ENCODE data around the gene ME3. TPM values are rescaled to one million over a fixed set of nuclear protein-coding genes. Genes with fewer than 3 reads are reported as not detected.

Gene ME3
- total RNA-seq, 1 experiment from 2014 or later: 2.9 TPM

- Histone ChIP-seq H3K9me3 (replicated peaks) (no peaks in the 10 kb centered on the region), H3K27ac (no peak overlapping the region), H3K36me3 (no peaks in the 10 kb centered on the region), H3K27me3 (replicated peaks) (no peaks in the 10 kb centered on the region), H3K4me3 (no peak overlapping the region), H3K4me1 (replicated peaks) (peaks cover 20% of the 10 kb centered on the region)
- DNase-seq (ENCODE audit: low read depth in 1 of 2, low spot score in 2 of 2): no peak
Measured at GRCh38 chr11:86680716-86681482, 8.5 kb upstream of the ME3 start.

- Histone ChIP-seq H3K36me3 (no peaks in the 10 kb centered on the region), H3K27me3 (replicated peaks) (no peaks in the 10 kb centered on the region), H3K27ac (no peak overlapping the region), H3K9me3 (replicated peaks) (no peaks in the 10 kb centered on the region), H3K4me3 (no peak overlapping the region), H3K4me1 (replicated peaks) (peaks cover 20% of the 10 kb centered on the region)
- DNase-seq (ENCODE audit: low read depth in 1 of 2, low spot score in 2 of 2): peak in 1 of 2 experiments; percentile 42
Measured at GRCh38 chr11:86678823-86679222, 6.4 kb upstream of the ME3 start.

GRCh38 chr11:86678296-86678695, 5.9 kb upstream of the ME3 start:
- no peak overlapping the region for H3K27ac ChIP-seq
- no peaks in the 10 kb centered on the region for H3K36me3 ChIP-seq
- no peak overlapping the region for H3K4me3 ChIP-seq
- peaks cover 20% of the 10 kb centered on the region for H3K4me1 ChIP-seq (replicated peaks)
- H3K9me3 ChIP-seq (replicated peaks): no peaks in the 10 kb centered on the region
- no peaks in the 10 kb centered on the region for H3K27me3 ChIP-seq (replicated peaks)
- no peak for DNase-seq (ENCODE audit: low read depth in 1 of 2, low spot score in 2 of 2)

GRCh38 chr11:86676533-86677154, 4.2 kb upstream of the ME3 start:
- Histone ChIP-seq H3K9me3 (replicated peaks) (no peaks in the 10 kb centered on the region), H3K4me1 (replicated peaks) (peaks cover 26% of the 10 kb centered on the region), H3K36me3 (no peaks in the 10 kb centered on the region), H3K27ac (no peak overlapping the region), H3K4me3 (no peak overlapping the region), H3K27me3 (replicated peaks) (no peaks in the 10 kb centered on the region)
- no peak for DNase-seq (ENCODE audit: low read depth in 1 of 2, low spot score in 2 of 2)

- Histone ChIP-seq H3K9me3 (replicated peaks) (no peaks in the 10 kb centered on the region), H3K27me3 (replicated peaks) (no peaks in the 10 kb centered on the region), H3K27ac (no peak overlapping the region), H3K4me3 (no peak overlapping the region), H3K4me1 (replicated peaks) (peaks cover 29% of the 10 kb centered on the region), H3K36me3 (no peaks in the 10 kb centered on the region)
- DNase-seq (ENCODE audit: low read depth in 1 of 2, low spot score in 2 of 2): no peak
Measured at GRCh38 chr11:86676010-86676409, 3.6 kb upstream of the ME3 start.

GRCh38 chr11:86675017-86675416, 2.6 kb upstream of the ME3 start:
- Histone ChIP-seq H3K9me3 (replicated peaks) (no peaks in the 10 kb centered on the region), H3K27ac (no peak overlapping the region), H3K4me3 (no peak overlapping the region), H3K27me3 (replicated peaks) (no peaks in the 10 kb centered on the region), H3K4me1 (replicated peaks) (peaks cover 33% of the 10 kb centered on the region), H3K36me3 (no peaks in the 10 kb centered on the region)
- DNase-seq (ENCODE audit: low read depth in 1 of 2, low spot score in 2 of 2): no peak

- Histone ChIP-seq H3K27ac (no peak overlapping the region), H3K4me1 (replicated peaks) (peaks cover 33% of the 10 kb centered on the region), H3K9me3 (replicated peaks) (no peaks in the 10 kb centered on the region), H3K27me3 (replicated peaks) (no peaks in the 10 kb centered on the region), H3K4me3 (no peak overlapping the region), H3K36me3 (no peaks in the 10 kb centered on the region)
- DNase-seq (ENCODE audit: low read depth in 1 of 2, low spot score in 2 of 2): no peak
Measured at GRCh38 chr11:86673872-86674750, 1.7 kb upstream of the ME3 start.

- Histone ChIP-seq H3K9me3 (replicated peaks) (no peaks in the 10 kb centered on the region), H3K4me3 (no peak overlapping the region), H3K36me3 (no peaks in the 10 kb centered on the region), H3K27ac (no peak overlapping the region), H3K4me1 (replicated peaks) (peaks cover 25% of the 10 kb centered on the region), H3K27me3 (replicated peaks) (no peaks in the 10 kb centered on the region)
- no peak for DNase-seq (ENCODE audit: low read depth in 1 of 2, low spot score in 2 of 2)
Measured at GRCh38 chr11:86673055-86673843, 833 bp upstream of the ME3 start.

- DNase-seq (ENCODE audit: low read depth in 1 of 2, low spot score in 2 of 2): peak in 1 of 2 experiments; percentile 37
- H3K27ac ChIP-seq: peak overlapping the region; percentile 33
- H3K27me3 ChIP-seq (replicated peaks): no peaks in the 10 kb centered on the region
- no peaks in the 10 kb centered on the region for H3K9me3 ChIP-seq (replicated peaks)
- H3K36me3 ChIP-seq: no peaks in the 10 kb centered on the region
- peak overlapping the region; percentile 51 for H3K4me3 ChIP-seq
- peaks cover 13% of the 10 kb centered on the region; the same call in 1 of the 2 replicates for H3K4me1 ChIP-seq (replicated peaks)
Measured at GRCh38 chr11:86671531-86672006, 847 bp downstream of the ME3 start.

GRCh38 chr11:86670911-86671310, 1.5 kb downstream of the ME3 start:
- no peak for DNase-seq (ENCODE audit: low read depth in 1 of 2, low spot score in 2 of 2)
- Histone ChIP-seq H3K27ac (no peak overlapping the region), H3K27me3 (replicated peaks) (no peaks in the 10 kb centered on the region), H3K36me3 (no peaks in the 10 kb centered on the region), H3K4me3 (peak overlapping the region; percentile 51), H3K9me3 (replicated peaks) (no peaks in the 10 kb centered on the region), H3K4me1 (replicated peaks) (peaks cover 13% of the 10 kb centered on the region; the same call in 1 of the 2 replicates)

GRCh38 chr11:86670181-86670580, 2.2 kb downstream of the ME3 start:
- DNase-seq (ENCODE audit: low read depth in 1 of 2, low spot score in 2 of 2): no peak
- H3K9me3 ChIP-seq (replicated peaks): no peaks in the 10 kb centered on the region
- no peaks in the 10 kb centered on the region for H3K27me3 ChIP-seq (replicated peaks)
- H3K4me3 ChIP-seq: no peak overlapping the region
- H3K27ac ChIP-seq: no peak overlapping the region
- peaks cover 13% of the 10 kb centered on the region; the same call in 1 of the 2 replicates for H3K4me1 ChIP-seq (replicated peaks)
- no peaks in the 10 kb centered on the region for H3K36me3 ChIP-seq

GRCh38 chr11:86669424-86669823, 3.0 kb downstream of the ME3 start:
- H3K27ac ChIP-seq: no peak overlapping the region
- H3K4me3 ChIP-seq: no peak overlapping the region
- no peaks in the 10 kb centered on the region for H3K27me3 ChIP-seq (replicated peaks)
- no peaks in the 10 kb centered on the region for H3K9me3 ChIP-seq (replicated peaks)
- DNase-seq (ENCODE audit: low read depth in 1 of 2, low spot score in 2 of 2): no peak
- H3K4me1 ChIP-seq (replicated peaks): peaks cover 13% of the 10 kb centered on the region; the same call in 1 of the 2 replicates
- H3K36me3 ChIP-seq: no peaks in the 10 kb centered on the region

GRCh38 chr11:86668929-86669328, 3.5 kb downstream of the ME3 start:
- Histone ChIP-seq H3K4me3 (no peak overlapping the region), H3K27ac (no peak overlapping the region), H3K9me3 (replicated peaks) (no peaks in the 10 kb centered on the region), H3K27me3 (replicated peaks) (no peaks in the 10 kb centered on the region), H3K4me1 (replicated peaks) (peaks cover 13% of the 10 kb centered on the region; the same call in 1 of the 2 replicates), H3K36me3 (no peaks in the 10 kb centered on the region)
- no peak for DNase-seq (ENCODE audit: low read depth in 1 of 2, low spot score in 2 of 2)
